ENCODE measurements around the gene PSMD9. TPM values are rescaled to one million over a fixed set of nuclear protein-coding genes. Genes with fewer than 3 reads are reported as not detected.

The PSMD9 gene
- total and polyA plus RNA-seq, 10 of the 15 experiments (the other 5 are each of a cell fraction or from before 2014, with no cell fraction given) = 14.6 to 152 (median 58.1) TPM

DNA sequence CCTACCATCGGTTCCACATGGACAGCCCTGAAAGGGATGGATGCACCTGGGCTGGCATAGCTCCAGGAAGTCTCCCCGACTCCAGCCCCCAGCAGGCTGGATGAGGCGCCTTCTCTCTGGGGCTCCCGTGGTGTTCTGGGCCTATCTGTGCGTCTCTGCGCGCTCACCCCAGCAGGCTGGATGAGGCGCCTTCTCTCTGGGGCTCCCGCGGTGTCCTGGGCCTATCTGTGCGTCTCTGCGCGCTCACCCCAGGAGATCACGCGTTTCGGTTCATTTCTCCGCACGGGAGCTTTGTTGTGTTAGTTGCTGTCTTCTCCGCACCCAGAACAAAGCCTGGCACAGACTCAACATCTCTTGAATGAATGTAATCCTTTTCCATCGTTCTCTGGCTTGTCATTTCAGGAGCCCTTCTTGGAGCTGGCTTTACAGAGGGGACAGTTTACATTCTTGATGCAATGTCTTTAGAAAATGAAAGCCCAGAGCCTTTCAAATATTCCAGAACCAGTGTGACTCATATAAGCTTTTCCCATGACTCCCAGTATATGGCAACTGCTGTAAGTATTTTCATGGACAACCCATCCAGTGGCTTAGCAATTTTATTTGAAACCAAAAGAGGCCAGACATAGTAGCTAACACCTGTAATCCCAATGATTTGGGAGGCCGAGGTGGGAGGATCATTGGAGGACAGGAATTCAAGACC is 70.1 kb downstream of the PSMD9 start:
- CTCF ChIA-PET = interaction anchor here (1.3 to 1.6 kb wide), 2 partner anchors 41 to 164 kb away, joined by 3 to 4 read pairs; partner anchors contain the start of gene CFAP251
- Histone ChIP-seq H3K4me1 (ENCODE audit: control insufficient read depth, insufficient read depth, low read length) (no peaks in the 10 kb centered on the region), H3K9me3 (replicated peaks; ENCODE audit: control insufficient read depth, insufficient read depth, low read length) (no peaks in the 10 kb centered on the region), H3K4me2 (ENCODE audit: control insufficient read depth, insufficient read depth) (no peak overlapping the region), H2AFZ (ENCODE audit: control insufficient read depth, low read depth, low read length) (no peak overlapping the region), H3K4me3 (no peak overlapping the region), H4K20me1 (ENCODE audit: control insufficient read depth, insufficient read depth) (no peaks in the 10 kb centered on the region), H3K27ac (ENCODE audit: control insufficient read depth, insufficient read depth) (no peak overlapping the region), H3K27me3 (replicated peaks in 1 of 2; ENCODE audit: control insufficient read depth in 2 of 2, insufficient read depth in 2 of 2, low read length in 1 of 2) (no peaks in the 10 kb centered on the region; a peak in 1 of 4 replicates), H3K79me2 (ENCODE audit: control insufficient read depth, insufficient read depth, low read length) (no peaks in the 10 kb centered on the region), H3K36me3 (ENCODE audit: control insufficient read depth in 2 of 2, insufficient read depth in 2 of 2, low read length in 1 of 2) (no peaks in the 10 kb centered on the region), H3K9ac (ENCODE audit: control insufficient read depth, insufficient read depth, low read length) (no peak overlapping the region)
- POLR2A ChIA-PET = no interaction called here
- TF ChIP-seq MTA2 (IDR thresholded peaks at IDR 0.05; ENCODE audit: low read depth) (no peak), FOXM1 (IDR thresholded peaks at IDR 0.05; ENCODE audit: low read depth, low read length) (no peak), SMARCA5 (IDR thresholded peaks at IDR 0.05) (no peak), ZNF622 (IDR thresholded peaks at IDR 0.05) (no peak), EED (IDR thresholded peaks at IDR 0.05; ENCODE audit: low read depth) (no peak)
- TF ChIP-seq, protein P1, sequence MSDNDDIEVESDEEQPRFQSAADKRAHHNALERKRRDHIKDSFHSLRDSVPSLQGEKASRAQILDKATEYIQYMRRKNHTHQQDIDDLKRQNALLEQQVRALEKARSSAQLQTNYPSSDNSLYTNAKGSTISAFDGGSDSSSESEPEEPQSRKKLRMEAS (IDR thresholded peaks at IDR 0.05; ENCODE audit: low read depth, low read length) = no peak
- TF ChIP-seq, protein P2, sequence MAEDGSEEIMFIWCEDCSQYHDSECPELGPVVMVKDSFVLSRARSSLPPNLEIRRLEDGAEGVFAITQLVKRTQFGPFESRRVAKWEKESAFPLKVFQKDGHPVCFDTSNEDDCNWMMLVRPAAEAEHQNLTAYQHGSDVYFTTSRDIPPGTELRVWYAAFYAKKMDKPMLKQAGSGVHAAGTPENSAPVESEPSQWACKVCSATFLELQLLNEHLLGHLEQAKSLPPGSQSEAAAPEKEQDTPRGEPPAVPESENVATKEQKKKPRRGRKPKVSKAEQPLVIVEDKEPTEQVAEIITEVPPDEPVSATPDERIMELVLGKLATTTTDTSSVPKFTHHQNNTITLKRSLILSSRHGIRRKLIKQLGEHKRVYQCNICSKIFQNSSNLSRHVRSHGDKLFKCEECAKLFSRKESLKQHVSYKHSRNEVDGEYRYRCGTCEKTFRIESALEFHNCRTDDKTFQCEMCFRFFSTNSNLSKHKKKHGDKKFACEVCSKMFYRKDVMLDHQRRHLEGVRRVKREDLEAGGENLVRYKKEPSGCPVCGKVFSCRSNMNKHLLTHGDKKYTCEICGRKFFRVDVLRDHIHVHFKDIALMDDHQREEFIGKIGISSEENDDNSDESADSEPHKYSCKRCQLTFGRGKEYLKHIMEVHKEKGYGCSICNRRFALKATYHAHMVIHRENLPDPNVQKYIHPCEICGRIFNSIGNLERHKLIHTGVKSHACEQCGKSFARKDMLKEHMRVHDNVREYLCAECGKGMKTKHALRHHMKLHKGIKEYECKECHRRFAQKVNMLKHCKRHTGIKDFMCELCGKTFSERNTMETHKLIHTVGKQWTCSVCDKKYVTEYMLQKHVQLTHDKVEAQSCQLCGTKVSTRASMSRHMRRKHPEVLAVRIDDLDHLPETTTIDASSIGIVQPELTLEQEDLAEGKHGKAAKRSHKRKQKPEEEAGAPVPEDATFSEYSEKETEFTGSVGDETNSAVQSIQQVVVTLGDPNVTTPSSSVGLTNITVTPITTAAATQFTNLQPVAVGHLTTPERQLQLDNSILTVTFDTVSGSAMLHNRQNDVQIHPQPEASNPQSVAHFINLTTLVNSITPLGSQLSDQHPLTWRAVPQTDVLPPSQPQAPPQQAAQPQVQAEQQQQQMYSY (CRISPR knock-in tag; IDR thresholded peaks at IDR 0.05) = no peak
- TF ChIP-seq, protein P3, sequence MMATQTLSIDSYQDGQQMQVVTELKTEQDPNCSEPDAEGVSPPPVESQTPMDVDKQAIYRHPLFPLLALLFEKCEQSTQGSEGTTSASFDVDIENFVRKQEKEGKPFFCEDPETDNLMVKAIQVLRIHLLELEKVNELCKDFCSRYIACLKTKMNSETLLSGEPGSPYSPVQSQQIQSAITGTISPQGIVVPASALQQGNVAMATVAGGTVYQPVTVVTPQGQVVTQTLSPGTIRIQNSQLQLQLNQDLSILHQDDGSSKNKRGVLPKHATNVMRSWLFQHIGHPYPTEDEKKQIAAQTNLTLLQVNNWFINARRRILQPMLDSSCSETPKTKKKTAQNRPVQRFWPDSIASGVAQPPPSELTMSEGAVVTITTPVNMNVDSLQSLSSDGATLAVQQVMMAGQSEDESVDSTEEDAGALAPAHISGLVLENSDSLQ (IDR thresholded peaks at IDR 0.05) = no peak
- BruUV-seq (replicated peaks) = no TSS peak
- 76% methylated on average over 21 of the region's 21 CpGs for WGBS (ENCODE audit: insufficient coverage, insufficient replicate concordance, low lambda C conversion rate, missing lambda C conversion rate)
- in situ Hi-C loops (cut with MboI) (no loop called here), intact Hi-C loops (cut with micrococcal nuclease; ENCODE audit: unreplicated experiment) (no loop called here)
- DNase-seq (ENCODE audit: low read depth, low spot score) = no peak
- FAIRE-seq = no peak
- SMC1A ChIA-PET (ENCODE audit: uncharacterized antibody, unreplicated experiment) = interaction anchor here (0.6 kb wide), 1 partner anchor 10 kb away, joined by 3 read pairs; no protein-coding TSS in a partner anchor
- no peak for ATAC-seq
- RAD21 ChIA-PET (ENCODE audit: unreplicated experiment) = no interaction called here

Measured in GM12878 (cell line).